Diencephalon (tissue), 1 donor: Measurements from ENCODE around the gene CES1. TPM values are rescaled to one million over a fixed set of nuclear protein-coding genes. Genes with fewer than 3 reads are reported as not detected.

Source experiments
- total RNA-seq: library from RNA; depleted of rRNA; stranded (reverse); fragments of >200 nt; gene quantifications from one replicate; pipeline ENCODE4 v1.2.3, GENCODE V29; 2014

CES1 gene
- total RNA-seq = 1.2 TPM

GRCh38 chr16:55832773-55833691 is at the start of gene CES1:
TSS of gene CES1 (minus strand) at chr16:55833096. CDS start at chr16:55833055, 41 bp downstream.

GRCh38 chr16:55875273-55875672 is 42.4 kb upstream of the CES1 start, which contains the start of gene CES5A:
TSS of gene CES5A (minus strand) at chr16:55875373. CDS start at chr16:55875221, 152 bp downstream.

Other genes with a start within 250 kb of the CES1 start
- not detected for gene SLC6A2, start 177.1 kb downstream of the CES1 start, total RNA-seq
- 0.46 TPM for gene CES5A, start 42.3 kb upstream of the CES1 start, total RNA-seq